Neural crest cell (in vitro differentiated cells): ENCODE results near the gene BCL2L2. TPM values are rescaled to one million over a fixed set of nuclear protein-coding genes. Genes with fewer than 3 reads are reported as not detected.

Experiments used
- DNase-seq: peaks from one replicate; pipeline ENCODE4 v3.0.0; 2021; ENCODE audit warnings: low read depth, mixed read lengths, low spot score
- H3K27ac Mint-ChIP-seq: one replicate; pipeline ENCODE4 v1.8.0; 2021; ENCODE audit warnings: mild to moderate bottlenecking, mixed read lengths; ENCODE audit not compliant: unreplicated experiment
- H3K27me3 Mint-ChIP-seq: 2 replicates; pipeline ENCODE4 v1.8.0; 2021; ENCODE audit warnings: low read depth, mild to moderate bottlenecking, mixed read lengths
- H3K36me3 Mint-ChIP-seq: 2 replicates; pipeline ENCODE4 v1.8.0; 2021; ENCODE audit warnings: low read depth, mild to moderate bottlenecking, mixed read lengths
- H3K4me1 Mint-ChIP-seq: 2 replicates; pipeline ENCODE4 v1.8.0; 2021; ENCODE audit warnings: mixed read lengths
- H3K4me3 Mint-ChIP-seq: one replicate; pipeline ENCODE4 v1.8.0; 2021; ENCODE audit warnings: mild to moderate bottlenecking, mixed read lengths
- H3K9me3 Mint-ChIP-seq: 2 replicates; pipeline ENCODE4 v1.8.0; 2021; ENCODE audit warnings: mixed read lengths
- total RNA-seq: library from RNA; stranded (reverse); gene quantifications from 2 replicates; pipeline ENCODE4 v1.2.1, GENCODE V29; 2021
- TF ChIP-seq, protein P1 (sequence below): fragments of 200-600 bp; sonication (generic); conservative IDR thresholded peaks from 2 replicates; pipeline ENCODE4 v1.5.0; 2021; ENCODE audit warnings: antibody characterized with exemption, mild to moderate bottlenecking

The BCL2L2 gene
- total RNA-seq, 1 donor from 2014 or later, result 24.8 TPM

DNA sequence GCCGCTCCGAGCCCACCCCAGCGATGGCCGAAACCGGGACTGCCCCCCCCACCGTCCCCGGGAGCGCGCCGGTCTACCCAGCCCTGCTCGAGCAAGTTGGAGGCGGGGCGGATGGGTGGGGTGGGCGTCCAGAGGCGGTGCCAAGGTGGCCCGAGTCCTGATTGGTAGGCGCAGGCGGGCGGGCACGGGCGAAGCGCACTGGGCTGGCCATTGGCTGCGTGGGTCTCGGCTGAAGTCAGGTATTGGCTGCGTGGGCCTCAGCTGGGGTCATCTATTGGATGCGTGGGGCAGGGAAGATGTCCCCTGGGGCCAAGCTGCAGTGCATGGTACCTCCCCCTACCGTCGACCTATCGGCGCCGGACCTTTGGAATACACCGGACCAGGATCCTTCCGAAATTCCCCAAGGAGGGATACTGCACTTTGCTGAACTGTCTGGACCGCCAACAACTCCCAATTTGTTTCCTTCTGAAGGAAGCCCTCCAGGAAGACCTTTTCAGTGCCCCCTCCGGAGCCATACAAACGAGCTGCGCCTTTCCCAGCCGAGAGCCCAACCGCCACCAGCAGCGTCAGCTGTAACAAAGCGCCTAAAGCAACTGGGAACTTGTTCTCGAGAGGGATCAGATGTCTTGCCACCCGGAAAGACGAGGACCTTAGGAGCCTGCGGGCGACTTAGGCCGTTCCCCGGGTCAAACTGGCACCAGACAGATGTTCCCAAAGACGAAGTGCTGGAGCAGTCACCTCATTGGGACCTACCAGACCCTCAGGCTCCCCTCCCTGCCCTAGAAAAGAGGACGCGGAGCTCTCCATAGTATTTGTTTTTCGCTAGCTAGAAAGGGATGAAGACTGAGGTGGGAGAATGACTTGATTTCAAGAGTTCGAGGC lies 20.4 kb upstream of the BCL2L2 start, which contains the start of gene HOMEZ:
Gene HOMEZ (minus strand): TSS at position 113 of the 882 bp plus-strand sequence. CDS start 180 bp downstream, outside the sequence.
- TF ChIP-seq, protein P1, sequence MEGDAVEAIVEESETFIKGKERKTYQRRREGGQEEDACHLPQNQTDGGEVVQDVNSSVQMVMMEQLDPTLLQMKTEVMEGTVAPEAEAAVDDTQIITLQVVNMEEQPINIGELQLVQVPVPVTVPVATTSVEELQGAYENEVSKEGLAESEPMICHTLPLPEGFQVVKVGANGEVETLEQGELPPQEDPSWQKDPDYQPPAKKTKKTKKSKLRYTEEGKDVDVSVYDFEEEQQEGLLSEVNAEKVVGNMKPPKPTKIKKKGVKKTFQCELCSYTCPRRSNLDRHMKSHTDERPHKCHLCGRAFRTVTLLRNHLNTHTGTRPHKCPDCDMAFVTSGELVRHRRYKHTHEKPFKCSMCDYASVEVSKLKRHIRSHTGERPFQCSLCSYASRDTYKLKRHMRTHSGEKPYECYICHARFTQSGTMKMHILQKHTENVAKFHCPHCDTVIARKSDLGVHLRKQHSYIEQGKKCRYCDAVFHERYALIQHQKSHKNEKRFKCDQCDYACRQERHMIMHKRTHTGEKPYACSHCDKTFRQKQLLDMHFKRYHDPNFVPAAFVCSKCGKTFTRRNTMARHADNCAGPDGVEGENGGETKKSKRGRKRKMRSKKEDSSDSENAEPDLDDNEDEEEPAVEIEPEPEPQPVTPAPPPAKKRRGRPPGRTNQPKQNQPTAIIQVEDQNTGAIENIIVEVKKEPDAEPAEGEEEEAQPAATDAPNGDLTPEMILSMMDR, result no peak
- DNase-seq, result peak; percentile 95
- Mint-ChIP-seq H3K4me1 (peaks cover 37% of the 10 kb centered on the region), H3K27me3 (peaks cover 7% of the 10 kb centered on the region), H3K36me3 (no peaks in the 10 kb centered on the region), H3K9me3 (no peaks in the 10 kb centered on the region), H3K4me3 (peak within 1 kb of the TSS; percentile 95), H3K27ac (peak within 1 kb of the TSS; percentile 99)

DNA sequence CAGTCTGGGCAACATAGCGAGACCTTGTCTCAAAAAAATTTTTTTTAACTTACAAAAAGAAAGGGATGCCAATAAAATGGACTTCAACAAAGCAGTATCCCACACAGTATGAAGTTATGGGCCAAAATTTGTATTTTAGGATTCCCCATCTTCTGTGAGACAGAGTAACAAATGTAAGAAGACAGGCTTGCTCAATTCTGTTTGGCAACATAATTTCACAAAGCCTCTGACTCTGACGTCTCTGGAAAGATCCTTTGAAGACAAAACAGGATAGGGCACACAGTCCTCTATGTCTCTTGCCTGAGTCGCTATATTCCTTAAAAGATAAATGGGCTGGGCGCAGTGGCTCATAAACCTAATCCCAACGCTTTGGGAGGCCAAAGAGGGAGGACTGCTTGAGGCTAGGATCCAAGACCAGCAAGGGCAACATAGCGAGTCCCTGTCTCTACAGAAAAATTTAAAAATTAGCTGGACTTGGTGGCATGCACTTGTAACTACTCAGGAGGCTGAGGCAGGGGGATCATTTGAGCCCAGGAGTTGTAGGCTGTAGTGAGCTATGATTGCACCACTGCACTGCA lies 19.6 kb upstream of the BCL2L2 start:
- peaks cover 36% of the 10 kb centered on the region for H3K4me1 Mint-ChIP-seq
- no peaks in the 10 kb centered on the region for H3K36me3 Mint-ChIP-seq
- TF ChIP-seq, protein P1, result no peak
- peak overlapping the region; percentile 95 for H3K4me3 Mint-ChIP-seq
- no peak for DNase-seq
- peak overlapping the region; percentile 99 for H3K27ac Mint-ChIP-seq
- no peaks in the 10 kb centered on the region for H3K9me3 Mint-ChIP-seq
- H3K27me3 Mint-ChIP-seq, result peaks cover 11% of the 10 kb centered on the region

DNA sequence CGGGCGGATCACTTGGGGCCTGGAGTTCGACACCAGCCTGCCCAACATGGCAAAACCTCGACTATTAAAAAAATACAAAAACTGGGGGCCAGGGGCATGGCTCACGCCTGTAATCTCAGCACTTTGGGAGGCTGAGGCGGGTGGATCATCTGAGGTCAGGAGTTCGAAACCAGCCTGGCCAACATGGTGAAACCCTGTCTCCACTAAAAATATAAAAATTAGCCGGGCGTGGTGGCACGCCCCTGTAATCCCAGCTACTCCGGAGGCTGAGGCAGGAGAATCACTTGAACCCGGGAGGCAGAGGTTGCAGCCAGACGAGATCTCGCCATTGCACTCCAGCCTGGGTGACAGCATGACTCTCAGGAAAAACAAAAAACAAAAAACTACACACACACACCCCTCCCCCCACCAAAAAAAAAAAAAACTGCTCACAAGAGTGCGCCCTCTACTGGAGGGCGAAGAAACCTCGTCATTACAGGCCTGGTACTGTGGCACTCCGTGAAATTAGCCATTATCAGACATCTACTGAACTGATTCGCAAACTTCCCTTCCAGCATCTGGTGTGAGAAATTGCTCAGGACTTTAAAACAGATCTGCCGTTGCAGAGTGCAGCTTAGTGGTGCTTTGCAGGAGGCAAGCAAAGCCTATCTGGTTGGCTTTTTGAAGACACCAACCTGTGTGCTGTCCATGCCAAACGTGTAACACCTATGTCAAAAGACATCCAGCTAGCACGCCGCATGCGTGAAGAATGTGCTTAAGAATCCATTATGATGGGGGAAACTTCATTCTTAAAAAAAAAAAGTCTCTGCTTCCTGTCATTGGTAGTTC lies 11.7 kb upstream of the BCL2L2 start:
- peak overlapping the region; percentile 3 for H3K4me3 Mint-ChIP-seq

DNA sequence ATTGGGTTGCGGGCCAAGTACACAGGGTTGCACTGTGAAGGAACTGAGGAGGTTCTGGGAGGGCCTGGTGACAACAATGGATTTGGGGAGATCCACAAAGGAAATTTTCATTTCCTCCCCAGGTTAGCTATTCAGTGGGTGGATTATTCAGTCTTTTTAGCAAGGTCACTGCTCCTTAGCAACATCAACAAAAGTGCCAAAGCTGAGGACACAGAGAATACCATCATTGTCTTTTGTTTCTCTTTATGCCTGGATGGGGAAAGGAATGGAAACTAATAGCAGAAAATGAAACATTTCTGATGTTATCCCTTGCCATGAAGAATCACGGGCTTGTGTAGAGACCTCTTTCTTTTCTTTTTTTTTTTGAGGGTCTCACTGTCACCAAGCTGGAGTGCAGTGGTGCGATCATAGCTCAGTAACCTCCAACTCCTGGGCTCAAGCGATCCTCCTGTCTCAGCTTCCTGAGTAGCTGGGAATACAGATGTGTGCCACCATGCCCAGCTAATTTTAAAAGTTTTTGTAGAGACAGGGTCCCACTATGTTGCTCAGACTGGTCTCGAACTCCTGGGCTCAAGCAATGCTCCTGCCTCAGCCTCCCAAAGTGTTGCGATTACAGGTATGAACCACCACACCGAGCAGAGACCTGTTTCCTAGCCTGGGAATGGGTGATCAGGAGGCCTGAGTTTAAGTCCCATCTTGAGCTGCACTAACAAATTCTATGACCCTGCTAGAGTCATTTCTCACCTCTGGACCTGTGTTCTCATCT lies 10.4 kb upstream of the BCL2L2 start:
- H3K27me3 Mint-ChIP-seq, result peaks cover 13% of the 10 kb centered on the region
- H3K4me1 Mint-ChIP-seq, result peaks cover 40% of the 10 kb centered on the region
- H3K9me3 Mint-ChIP-seq, result no peaks in the 10 kb centered on the region
- peak overlapping the region; percentile 54 for H3K27ac Mint-ChIP-seq
- no peak for DNase-seq
- TF ChIP-seq, protein P1, result no peak
- no peaks in the 10 kb centered on the region for H3K36me3 Mint-ChIP-seq
- H3K4me3 Mint-ChIP-seq, result peak overlapping the region; percentile 49

More for the DNA sequence above, 11.7 kb upstream of the BCL2L2 start:
- Mint-ChIP-seq H3K36me3 (no peaks in the 10 kb centered on the region), H3K9me3 (no peaks in the 10 kb centered on the region), H3K27ac (no peak overlapping the region), H3K4me1 (peaks cover 29% of the 10 kb centered on the region), H3K27me3 (peaks cover 16% of the 10 kb centered on the region)
- TF ChIP-seq, protein P1, result peak; percentile 86
- peak; percentile 49 for DNase-seq
